ENCODE results near the gene ATP5MG. TPM values are rescaled to one million over a fixed set of nuclear protein-coding genes. Genes with fewer than 3 reads are reported as not detected.
"Not testable (repeated sequence)": the region's sequence is repeated elsewhere in the genome, so short reads cannot be mapped to it uniquely, and the experiment has no call there.

The ATP5MG gene
- polyA plus RNA-seq, 3 donors = 63.1 to 232 (median 188) TPM

DNA sequence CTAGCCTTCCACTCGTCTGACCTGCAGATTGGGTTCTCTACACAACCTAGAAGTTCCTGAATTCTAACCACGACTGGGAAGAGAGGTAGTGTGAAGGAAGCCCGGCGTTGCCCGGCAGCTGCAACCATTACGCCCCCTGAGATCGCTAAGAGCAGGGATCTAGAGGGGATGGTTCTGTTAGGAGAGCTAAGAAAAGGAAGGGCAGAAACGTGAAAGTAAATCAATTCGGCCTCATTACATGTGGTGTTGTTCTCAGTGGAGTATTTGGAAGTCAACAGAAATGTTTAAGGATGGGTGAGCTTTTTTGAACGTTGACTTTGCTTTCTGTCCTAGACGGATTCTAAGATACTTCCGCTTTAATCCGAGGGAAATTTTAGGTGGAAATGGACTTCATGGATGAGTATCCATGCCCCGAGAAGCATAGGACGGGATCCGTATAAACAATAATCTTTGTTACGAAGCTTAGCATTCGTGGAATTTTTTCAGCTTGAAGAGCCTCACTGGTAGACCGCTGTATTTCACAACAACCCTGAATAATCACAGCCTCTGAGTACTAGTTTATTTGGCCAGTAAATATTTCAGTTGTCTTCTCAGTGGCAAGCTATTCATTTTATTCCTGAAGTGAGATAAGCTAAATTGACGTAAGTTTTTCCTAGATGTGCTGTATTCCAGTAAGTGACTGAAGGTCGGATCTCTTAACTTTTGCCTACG, 629 bp downstream of the ATP5MG start:
- WGBS, 3 donors = 1 to 2% (median 2%) methylated on average over 22 of the region's 22 CpGs
- no peak overlapping the region for H3K27ac ChIP-seq (ENCODE audit: low read depth, low read length)

DNA sequence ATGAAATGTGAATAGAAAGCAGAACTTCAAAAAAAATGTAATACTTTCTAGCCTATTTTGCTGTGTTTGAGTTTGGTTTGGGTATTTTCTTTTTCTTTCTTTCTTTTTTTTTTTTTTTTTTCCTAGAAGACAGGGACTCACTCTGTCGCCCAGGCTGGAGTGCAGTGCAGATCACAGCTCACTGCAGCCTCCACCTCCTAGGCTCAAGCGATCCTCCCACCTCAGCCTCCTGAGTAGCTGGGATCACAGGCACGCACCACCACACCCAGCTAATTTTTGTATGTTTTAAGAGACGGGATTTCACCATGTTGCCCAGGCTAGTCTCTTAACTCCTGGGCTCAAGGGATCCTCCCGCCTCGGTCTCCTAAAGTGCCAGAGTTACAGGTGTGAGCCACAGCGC, 1.2 kb downstream of the ATP5MG start:
- 73 to 88% (median 77%) methylated on average over 7 of the region's 7 CpGs for WGBS, 3 donors

DNA sequence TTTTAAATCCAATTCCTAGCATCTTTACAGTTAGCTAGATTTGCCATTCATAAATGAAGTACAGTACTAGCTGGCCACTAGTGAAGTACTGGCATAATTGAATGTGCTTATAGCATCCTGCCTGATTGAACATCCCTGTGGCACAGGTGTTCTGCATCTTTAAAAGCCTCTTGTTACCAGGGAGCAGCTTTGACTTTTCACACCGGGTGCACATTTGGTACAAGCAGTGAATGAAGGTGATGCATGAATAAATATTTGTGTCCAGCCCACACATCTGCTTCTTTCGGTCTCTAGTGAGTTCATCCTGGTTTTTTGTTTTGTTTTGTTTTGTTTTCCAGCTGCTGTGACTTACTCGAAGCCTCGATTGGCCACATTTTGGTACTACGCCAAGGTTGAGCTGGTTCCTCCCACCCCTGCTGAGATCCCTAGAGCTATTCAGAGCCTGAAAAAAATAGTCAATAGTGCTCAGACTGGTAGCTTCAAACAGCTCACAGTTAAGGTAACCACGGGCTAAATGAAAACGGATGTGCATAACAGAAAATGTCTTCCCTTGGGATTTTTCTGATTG, 5.3 kb downstream of the ATP5MG start:
- WGBS, 3 donors = 58 to 67% (median 62%) methylated on average over 7 of the region's 7 CpGs
- H3K27ac ChIP-seq (ENCODE audit: low read depth, low read length) = no peak overlapping the region

More for the DNA sequence above, 1.2 kb downstream of the ATP5MG start:
- not testable (repeated sequence) for H3K27ac ChIP-seq (ENCODE audit: low read depth, low read length)

DNA sequence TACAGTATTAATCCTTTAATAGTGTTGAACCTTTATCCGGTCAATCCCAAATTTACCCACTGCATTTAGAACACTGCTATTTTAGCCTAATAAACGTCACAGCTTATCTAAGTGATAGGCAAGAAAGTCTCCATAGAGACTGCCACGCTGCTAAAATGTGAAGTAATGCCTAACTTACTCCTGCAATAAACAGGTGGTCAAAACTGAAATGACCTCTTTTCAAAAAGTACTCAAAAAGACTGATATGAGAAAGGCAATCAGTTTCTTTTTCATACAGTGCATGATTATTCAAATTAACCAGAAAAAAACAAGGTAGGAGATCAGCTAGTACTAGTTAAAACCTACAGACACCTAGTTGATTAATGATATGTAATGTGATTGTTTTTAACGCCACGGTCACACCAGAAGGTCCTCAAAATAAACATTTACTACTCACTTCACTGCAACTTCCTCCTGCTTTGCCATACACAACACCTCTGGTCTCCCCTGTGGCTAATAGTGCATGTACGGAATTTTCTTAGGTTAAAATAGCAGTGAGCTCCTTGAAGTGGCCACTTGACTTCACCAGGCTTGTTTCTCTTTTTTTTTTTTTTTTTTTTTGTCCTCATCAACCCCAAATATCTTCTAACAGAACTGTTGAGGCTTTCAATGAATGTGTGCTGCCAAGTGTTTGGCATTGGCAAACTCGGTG, 8.8 kb downstream of the ATP5MG start:
- 59 to 90% (median 86%) methylated on average over 7 of the region's 7 CpGs for WGBS, 3 donors
- H3K27ac ChIP-seq (ENCODE audit: low read depth, low read length) = no peak overlapping the region

DNA sequence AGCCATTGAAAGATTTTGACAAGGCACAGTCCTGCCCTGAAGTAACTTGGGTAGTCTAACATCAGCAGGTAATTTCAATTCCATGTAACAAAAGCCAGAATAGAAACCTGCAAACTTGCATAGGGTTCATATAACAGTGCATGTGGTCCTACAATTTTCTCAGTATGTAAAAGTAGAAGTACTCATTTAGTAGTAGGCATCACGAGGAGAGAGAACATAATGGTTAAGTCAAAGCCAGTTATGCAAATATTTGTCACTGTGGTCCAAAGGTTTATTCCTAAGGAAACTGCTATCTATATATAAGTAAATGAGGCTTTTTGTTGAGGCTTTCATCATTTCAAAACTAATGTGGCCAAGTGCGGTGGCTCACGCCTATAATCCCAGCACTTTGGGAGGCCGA, 10.1 kb downstream of the ATP5MG start:
- H3K27ac ChIP-seq (ENCODE audit: low read depth, low read length) = no peak overlapping the region
- WGBS, 3 donors = 81 to 95% (median 88%) methylated on average over 4 of the region's 4 CpGs

DNA sequence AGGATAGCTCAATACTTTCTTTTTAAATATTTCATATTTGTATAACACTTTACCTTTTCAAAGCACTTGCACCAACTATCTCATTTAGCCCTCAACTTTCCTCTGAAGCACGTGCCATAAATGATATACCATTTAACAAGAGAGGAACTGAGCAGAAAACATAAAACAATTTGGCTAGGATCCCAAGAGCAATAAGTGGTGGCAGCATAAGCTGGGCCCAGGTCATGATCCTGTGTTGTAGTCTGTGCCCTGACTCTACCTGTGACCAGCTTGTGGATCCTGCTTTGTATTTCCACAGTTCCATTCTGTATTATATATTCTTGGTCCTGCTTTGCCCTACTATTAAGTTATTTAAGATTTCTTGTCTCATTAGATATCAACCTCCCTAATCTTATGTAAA, 11.5 kb downstream of the ATP5MG start:
- WGBS, 3 donors = 74 to 89% (median 77%) methylated on average over 1 of the region's 1 CpG

DNA sequence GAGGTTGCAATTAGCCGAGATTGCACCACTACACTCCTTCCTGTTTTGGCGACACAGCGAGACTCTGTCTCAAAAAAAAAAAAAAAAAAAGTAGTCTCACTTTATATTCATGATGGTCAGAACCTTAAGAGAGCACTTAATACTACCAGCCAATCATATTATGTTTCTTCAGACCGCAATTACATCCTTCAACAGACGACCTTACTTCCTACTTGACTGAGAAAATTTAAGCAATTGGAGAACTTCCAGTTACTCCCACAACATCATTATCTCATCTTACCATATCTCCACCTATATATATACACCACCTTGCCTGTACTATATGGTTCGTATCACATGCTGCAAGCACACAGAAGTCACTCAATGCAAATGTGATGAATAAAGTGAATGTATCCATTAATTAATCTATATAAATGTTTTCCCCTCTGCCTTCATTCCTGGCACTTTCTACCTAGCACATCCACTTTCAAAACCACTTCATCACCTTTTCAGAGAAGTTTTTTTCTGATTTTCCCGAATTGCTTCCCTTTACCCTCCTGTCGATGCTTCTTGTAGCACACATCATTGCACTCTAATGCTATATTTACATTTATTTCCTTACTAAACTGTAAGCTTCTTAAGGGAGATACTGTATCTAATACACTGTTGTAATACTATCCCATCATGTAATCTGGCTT, 13.8 kb downstream of the ATP5MG start:
- H3K27ac ChIP-seq (ENCODE audit: low read depth, low read length) = no peak overlapping the region
- WGBS, 3 donors = 50 to 83% (median 59%) methylated on average over 8 of the region's 8 CpGs

More for the DNA sequence above, 11.5 kb downstream of the ATP5MG start:
- no peak overlapping the region for H3K27ac ChIP-seq (ENCODE audit: low read depth, low read length)

DNA sequence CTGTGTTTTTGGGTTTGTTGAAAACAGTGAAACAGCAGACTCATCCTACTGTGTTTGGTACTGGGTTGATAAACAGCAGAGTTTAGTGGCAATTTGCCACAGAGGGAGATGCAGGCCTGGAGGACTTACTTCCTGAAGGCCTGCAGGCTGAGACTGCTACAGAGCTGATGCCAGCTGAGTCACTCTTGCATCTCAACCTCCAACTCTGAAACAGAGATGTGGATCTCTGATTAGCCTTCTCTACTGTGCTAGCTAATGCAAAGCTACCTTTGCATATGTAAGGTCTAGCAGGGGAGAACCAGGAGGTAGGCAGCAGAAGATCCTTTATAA, 14.3 kb downstream of the ATP5MG start:
- no peak overlapping the region for H3K27ac ChIP-seq (ENCODE audit: low read depth, low read length)

DNA sequence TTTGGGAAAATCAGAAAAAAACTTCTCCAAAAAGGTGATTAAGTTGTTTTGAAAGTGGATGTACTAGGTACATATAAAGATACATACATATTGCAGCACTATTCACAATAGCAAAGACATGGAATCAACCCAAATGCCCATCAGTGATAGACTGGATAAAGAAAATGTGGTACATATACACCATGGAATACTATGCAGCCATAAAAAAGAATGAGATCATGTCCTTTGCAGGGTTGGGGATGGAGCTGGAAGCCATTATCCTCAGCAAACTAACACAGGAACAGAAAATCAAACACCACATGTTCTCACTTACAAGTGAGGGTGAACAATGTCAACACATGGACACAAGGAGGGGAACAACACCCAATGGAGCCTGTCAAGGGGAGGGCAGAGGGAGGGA, 15.5 kb downstream of the ATP5MG start:
- H3K27ac ChIP-seq (ENCODE audit: low read depth, low read length) = not testable (repeated sequence)

DNA sequence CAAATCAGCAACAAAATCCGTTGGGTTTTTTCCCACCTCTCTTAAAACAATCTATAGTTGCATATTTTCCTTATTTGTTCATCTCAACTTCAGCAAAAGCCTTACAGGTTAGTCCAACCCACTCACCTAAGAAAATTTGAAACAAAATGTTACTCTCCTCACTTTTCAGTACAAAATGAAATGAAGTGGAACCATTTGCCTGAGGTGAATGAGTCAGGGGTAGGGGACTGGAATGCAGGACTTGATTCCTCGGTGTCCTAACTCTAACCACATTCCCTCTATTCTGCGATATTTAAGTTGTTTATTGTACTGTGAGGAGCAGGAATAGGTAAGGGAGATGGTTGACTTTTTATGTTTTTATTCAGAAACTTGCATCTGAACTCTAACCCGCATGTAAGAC, 16.4 kb downstream of the ATP5MG start:
- H3K27ac ChIP-seq (ENCODE audit: low read depth, low read length) = no peak overlapping the region

DNA sequence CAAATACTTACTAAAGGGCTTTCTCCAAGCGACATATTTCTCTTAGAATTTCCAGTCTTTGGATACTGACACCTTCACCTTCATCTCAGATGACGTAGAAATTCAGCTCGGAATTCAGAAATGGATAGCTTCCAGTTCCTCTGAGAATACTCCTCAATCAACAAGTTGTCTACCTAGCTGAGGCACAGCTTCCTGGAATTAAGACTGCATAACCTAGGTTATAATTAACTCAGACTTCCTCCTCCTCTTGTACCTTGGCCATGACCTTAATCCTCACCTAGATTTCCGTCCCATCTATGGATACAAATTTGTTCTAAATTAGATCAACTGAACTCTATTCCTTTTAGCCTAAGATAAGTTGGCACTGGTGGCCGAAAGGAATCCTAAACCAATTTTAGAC, 17.4 kb downstream of the ATP5MG start:
- WGBS, 3 donors = 49 to 80% (median 76%) methylated on average over 5 of the region's 5 CpGs
- no peak overlapping the region for H3K27ac ChIP-seq (ENCODE audit: low read depth, low read length)

More for the DNA sequence above, 16.4 kb downstream of the ATP5MG start:
- WGBS, 3 donors = 77 to 86% (median 80%) methylated on average over 4 of the region's 4 CpGs

DNA sequence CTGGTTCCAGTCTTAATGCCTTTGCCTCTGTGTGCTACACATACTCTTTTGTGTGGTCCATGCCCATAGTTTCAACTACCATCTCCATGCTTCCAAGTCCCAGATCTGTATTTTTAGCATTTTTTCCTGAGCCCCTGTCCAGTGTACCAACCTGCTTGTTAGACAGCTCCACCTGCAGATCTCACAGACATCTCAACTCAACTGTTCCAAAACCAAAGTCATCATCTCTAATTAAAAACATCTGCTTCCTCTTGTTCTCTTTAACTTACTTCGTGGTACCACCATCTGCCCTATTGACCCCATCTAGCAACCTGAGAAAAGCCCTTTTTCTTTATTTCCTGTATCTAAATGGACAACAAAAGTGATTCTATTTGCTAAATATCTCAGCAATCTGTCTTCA, 26.3 kb downstream of the ATP5MG start:
- H3K27ac ChIP-seq (ENCODE audit: low read depth, low read length) = no peak overlapping the region
- WGBS, 3 donors = 3 to 18% (median 4%) methylated on average over 1 of the region's 1 CpG

DNA sequence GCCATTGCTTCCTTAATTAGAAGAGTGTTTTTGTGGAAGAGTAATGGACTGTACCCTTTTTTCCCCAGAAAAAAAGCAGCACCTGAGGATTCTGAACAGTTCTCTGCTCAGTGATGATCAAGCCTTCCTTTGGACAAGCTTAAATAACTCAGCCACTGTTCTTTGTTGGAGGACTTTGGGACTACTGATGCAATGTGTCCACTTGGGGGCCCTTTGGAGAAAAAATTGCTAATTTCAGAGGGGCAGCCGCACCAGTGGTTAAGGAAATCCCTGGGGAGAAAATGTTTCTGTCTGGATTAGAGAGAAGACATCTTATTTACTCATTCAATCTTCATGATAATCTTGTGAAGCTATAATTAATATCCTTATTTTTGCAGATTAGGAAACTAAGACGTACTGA, 29.6 kb downstream of the ATP5MG start:
- 68 to 75% (median 71%) methylated on average over 2 of the region's 2 CpGs for WGBS, 3 donors
- H3K27ac ChIP-seq (ENCODE audit: low read depth, low read length) = no peak overlapping the region

DNA sequence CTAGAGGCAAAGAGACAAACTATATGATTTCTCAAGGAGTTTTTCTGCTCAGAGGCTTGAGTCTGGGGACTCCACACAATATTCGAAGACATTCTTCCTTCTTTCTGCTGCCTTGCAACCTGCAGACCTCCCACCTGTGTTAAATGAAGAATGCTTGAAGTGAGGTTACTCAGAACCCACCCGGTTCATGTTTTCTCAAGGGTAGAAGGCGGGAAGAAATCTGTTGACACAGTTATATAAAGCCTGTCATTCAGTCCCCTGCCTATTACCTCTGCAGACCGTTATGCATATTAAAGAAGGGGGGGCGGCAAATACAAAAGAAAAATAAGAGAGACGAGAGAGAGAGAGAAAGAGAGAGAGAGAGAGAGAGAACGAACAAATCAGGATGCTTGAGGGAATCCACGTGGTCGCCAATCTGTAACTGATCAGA, 32.7 kb downstream of the ATP5MG start:
- 2 to 4% (median 2%) methylated on average over 9 of the region's 9 CpGs for WGBS, 3 donors
- H3K27ac ChIP-seq (ENCODE audit: low read depth, low read length) = no peak overlapping the region

DNA sequence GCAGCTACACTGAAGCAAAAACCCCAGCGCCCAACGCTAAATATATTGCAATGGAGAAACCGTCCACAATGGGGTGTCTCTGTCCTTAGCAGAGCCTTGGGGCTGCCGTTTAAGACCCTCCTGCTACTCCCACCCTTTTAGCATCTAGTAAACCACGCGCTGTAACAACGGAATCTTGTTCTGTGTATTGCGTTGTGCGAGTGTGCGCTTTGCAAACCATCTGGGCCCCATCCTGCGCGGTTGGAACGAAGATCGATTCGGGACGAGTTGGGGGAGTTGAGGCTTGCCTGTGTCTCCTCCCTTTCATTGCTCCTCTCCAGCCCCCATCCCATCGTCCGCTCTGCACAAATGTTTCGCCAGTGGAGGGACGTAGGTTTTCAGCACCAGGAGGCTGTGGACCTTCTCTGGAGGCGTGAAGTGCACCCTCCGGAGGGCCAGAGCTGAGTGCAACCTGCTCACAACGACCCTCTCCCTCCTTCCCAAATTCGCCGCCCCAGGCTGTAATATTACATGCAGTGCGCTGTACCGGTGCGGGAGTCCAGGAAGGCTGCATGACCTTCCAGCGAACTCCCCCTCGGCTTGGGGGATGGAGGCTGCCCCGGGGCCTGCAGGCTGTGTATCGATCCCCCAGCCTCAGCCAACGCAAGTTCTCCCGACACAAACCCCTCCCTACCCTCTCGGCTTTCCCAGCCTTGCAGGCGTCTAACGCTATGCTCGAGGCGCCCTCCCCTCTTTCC, 33.3 kb downstream of the ATP5MG start:
- WGBS, 3 donors = 0 to 1% (median 0%) methylated on average over 39 of the region's 39 CpGs
- H3K27ac ChIP-seq (ENCODE audit: low read depth, low read length) = no peak overlapping the region

DNA sequence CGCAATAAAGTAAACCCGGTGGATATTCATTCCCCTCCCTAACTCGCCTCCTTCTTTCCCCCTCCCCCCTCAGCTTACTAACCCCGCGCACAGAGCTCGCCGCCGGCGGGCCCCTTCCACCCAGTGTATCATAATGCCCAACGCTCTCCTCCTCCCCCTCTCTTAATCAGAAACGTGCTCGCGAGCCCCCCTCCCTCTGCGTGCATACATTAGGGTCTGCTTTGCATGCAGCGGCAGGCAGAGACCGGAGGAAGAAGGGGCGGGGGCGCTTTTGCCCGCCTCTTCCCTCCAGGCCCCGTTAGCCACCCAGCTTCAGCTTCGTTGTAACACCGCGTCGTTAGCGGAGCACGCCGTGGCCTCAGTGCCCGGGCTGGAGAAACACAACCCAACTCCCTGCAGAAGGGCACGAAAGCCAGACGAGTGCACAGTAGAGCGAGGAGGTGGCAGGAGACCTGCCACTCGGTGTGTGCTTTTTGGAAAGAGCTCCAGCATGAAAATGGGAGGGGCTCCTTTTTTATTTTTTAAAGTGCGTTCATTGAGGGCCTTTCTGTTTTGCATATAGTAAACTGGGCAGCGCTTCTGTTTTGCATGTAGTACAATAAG, 34.0 kb downstream of the ATP5MG start:
- no peak overlapping the region for H3K27ac ChIP-seq (ENCODE audit: low read depth, low read length)
- WGBS, 3 donors = 0 to 1% (median 1%) methylated on average over 33 to 34 of the region's 34 CpGs

DNA sequence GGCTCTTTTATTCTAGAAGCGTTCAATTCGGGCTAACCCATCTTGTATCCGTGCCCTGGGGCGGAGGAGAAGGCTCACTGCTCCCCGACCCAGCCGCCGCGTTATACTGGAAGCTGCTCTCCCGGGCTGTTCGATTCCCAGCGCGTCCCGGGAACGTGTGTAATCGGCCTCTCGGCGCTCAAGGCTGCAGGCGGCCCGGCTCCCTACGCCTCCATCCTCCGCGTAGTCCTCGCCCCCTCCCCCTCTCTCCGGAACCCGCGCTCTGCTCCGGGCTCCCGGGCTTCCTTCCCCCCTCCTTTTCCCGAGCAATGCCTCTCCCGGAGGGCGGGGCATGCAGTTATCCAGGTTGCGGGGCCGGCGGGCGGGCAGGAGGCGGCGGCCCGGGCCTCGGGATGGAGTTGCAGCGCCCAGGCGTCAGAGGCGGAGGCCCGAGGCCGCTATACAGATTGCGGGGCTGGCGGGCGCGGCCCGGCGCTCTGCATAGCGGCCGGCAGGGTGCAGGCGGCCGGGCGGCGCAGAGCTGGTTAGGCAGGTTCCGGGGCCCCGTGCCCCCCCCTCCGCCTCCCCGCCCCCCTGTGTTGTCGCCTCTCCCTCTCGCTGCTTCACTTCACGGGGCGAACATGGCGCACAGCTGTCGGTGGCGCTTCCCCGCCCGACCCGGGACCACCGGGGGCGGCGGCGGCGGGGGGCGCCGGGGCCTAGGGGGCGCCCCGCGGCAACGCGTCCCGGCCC, 34.7 kb downstream of the ATP5MG start, which contains the start of gene KMT2A:
Gene KMT2A, plus strand, starts transcription at position 600 of the 732 bp plus-strand sequence. Its CDS starts 21 bp downstream, at position 621.
- WGBS, 3 donors = 0 to 1% (median 1%) methylated on average over 44 to 76 of the region's 83 CpGs

More for the DNA sequence above, 34.7 kb downstream of the ATP5MG start, which contains the start of gene KMT2A:
- no peak within 1 kb of the TSS for H3K27ac ChIP-seq (ENCODE audit: low read depth, low read length)
